Activated CD4-positive, alpha-beta T cell treated with anti-CD3 and anti-CD28 coated beads, Interleukin-2, amount 50 U/mL, for 4 hours (primary cell): ENCODE measurements around the gene NHLH2.

ENCODE experiments used
- DNase-seq, 2 experiments: peaks; one replicate each; pipeline ENCODE4 v3.0.0-alpha.2; 2020

Gene NHLH2

GRCh38 chr1:115796897-115797296 is 44.0 kb downstream of the NHLH2 start:
- no peak for DNase-seq

DNA sequence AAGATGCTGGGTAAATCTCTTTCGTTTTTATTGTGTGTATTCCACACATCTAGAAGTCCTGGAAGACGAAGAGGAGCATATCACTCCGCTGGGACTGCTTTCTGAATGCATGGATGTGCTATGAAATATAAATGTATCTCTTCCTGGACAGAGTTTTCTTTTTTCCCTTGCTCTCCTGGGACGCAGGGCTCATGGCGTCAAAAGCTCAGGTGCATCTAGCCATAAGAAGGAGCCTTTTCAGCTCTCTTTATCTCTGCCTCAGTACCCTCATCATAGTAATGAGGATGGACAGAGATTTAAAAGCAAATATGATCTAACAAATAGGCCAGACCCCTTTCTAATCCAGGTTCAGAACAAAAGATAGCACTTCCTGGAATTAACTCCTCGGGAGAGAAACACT is 44.9 kb downstream of the NHLH2 start:
- DNase-seq = no peak

DNA sequence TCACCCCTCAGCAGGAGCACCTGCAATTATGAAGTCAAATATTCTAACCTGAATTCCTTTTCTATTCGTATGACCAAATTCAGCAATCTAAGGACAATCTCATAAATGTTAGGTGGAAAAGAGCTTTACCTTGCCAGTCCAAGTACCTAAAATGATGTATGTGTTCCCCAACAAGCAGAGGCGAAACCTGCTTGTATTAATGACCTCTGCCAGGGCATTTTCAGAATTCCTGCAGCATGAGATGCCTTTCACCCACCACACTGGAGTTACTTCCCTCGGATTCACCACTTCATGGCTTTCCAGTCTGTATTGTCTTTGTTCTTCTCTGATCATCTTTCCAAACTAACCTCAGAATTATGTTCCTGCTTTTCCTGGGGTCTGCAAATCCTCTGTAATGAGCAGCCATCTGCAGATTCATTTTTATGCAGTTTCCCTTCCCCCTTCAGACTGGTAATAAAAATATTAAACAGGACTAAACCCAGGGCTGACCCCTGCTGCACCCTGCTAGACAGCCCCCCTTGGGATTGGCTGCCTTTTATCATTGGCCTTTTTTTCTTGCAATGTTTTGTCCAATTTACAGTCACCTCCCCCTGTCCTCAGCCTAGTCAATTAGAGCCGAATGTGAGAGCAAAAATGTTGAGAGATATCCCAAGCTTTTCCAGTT is 45.8 kb downstream of the NHLH2 start:
- no peak for DNase-seq

DNA sequence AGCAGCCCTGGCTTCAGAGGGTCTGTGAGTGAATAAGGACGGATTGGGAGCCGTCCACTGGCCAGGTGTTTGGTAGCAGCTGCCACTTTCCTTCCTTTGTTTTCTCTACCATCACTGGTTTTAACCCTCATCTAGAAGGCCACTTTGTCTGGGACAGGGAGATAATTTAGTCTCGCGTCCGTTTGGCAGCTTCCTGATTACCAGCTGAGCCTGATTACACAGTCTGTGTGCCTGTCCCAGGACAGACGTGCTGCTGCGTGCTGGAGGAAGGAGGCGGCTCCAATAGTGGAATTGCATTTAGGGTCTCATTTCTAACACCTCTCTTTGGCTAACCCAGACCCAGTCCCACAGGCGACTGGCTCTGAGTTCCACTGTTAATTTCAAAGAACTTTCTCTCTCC is 47.8 kb downstream of the NHLH2 start:
- no peak for DNase-seq

- no peak for DNase-seq
These were observed 49.1 kb downstream of the NHLH2 start for GRCh38 chr1:115791816-115792215.

GRCh38 chr1:115790846-115791245 is 50.1 kb downstream of the NHLH2 start:
- DNase-seq = no peak

GRCh38 chr1:115790356-115790755 is 50.6 kb downstream of the NHLH2 start:
- DNase-seq = no peak
